ENCODE measurements around the gene EMP2.
"Not testable (repeated sequence)": the region's sequence is repeated elsewhere in the genome, so short reads cannot be mapped to it uniquely, and the experiment has no call there.

EMP2 gene

GRCh38 chr16:10623059-10623458, 42.7 kb upstream of the EMP2 start:
- Histone ChIP-seq H3K36me3 (ENCODE audit: insufficient read depth) (no peaks in the 10 kb centered on the region), H3K4me2 (no peak overlapping the region), H4K20me1 (ENCODE audit: insufficient read depth) (no peaks in the 10 kb centered on the region), H3K4me3 (IDR thresholded peaks at IDR 0.05; ENCODE audit: insufficient read depth, low read depth, low read length) (no peak overlapping the region), H2AFZ (ENCODE audit: low read depth) (no peak overlapping the region), H3K9ac (no peak overlapping the region), H3K27ac (no peak overlapping the region), H3K79me2 (ENCODE audit: insufficient read depth, low read depth) (no peaks in the 10 kb centered on the region), H3K27me3 (ENCODE audit: insufficient read depth, low read depth) (no peaks in the 10 kb centered on the region), H3K4me1 (ENCODE audit: low read depth, poor library complexity, severe bottlenecking) (peaks cover 7% of the 10 kb centered on the region)
- no peak for TF ChIP-seq CTCF (conservative IDR thresholded peaks at IDR 0.05; ENCODE audit: low read depth, low read length)

- Histone ChIP-seq H4K20me1 (ENCODE audit: insufficient read depth) (no peaks in the 10 kb centered on the region), H3K27ac (no peak overlapping the region), H3K9ac (no peak overlapping the region), H3K36me3 (ENCODE audit: insufficient read depth) (no peaks in the 10 kb centered on the region), H3K4me1 (ENCODE audit: low read depth, poor library complexity, severe bottlenecking) (peaks cover 7% of the 10 kb centered on the region), H3K79me2 (ENCODE audit: insufficient read depth, low read depth) (no peaks in the 10 kb centered on the region), H3K27me3 (ENCODE audit: insufficient read depth, low read depth) (no peaks in the 10 kb centered on the region), H3K4me3 (IDR thresholded peaks at IDR 0.05; ENCODE audit: insufficient read depth, low read depth, low read length) (no peak overlapping the region), H2AFZ (ENCODE audit: low read depth) (no peak overlapping the region), H3K4me2 (no peak overlapping the region)
- no peak for TF ChIP-seq CTCF (conservative IDR thresholded peaks at IDR 0.05; ENCODE audit: low read depth, low read length)
These were observed 41.9 kb upstream of the EMP2 start for GRCh38 chr16:10622036-10622921.

- H4K20me1 ChIP-seq (ENCODE audit: insufficient read depth); H3K4me3 ChIP-seq (IDR thresholded peaks at IDR 0.05; ENCODE audit: insufficient read depth, low read depth, low read length); H3K9ac ChIP-seq; H3K27ac ChIP-seq; H2AFZ ChIP-seq (ENCODE audit: low read depth); H3K27me3 ChIP-seq (ENCODE audit: insufficient read depth, low read depth); H3K4me2 ChIP-seq; H3K79me2 ChIP-seq (ENCODE audit: insufficient read depth, low read depth); H3K36me3 ChIP-seq (ENCODE audit: insufficient read depth); H3K4me1 ChIP-seq (ENCODE audit: low read depth, poor library complexity, severe bottlenecking): not testable (repeated sequence)
These were observed 41.0 kb upstream of the EMP2 start for GRCh38 chr16:10621216-10621949.

GRCh38 chr16:10620120-10620519, 39.7 kb upstream of the EMP2 start:
- no peaks in the 10 kb centered on the region for H3K27me3 ChIP-seq (ENCODE audit: insufficient read depth, low read depth)
- no peaks in the 10 kb centered on the region for H3K36me3 ChIP-seq (ENCODE audit: insufficient read depth)
- no peak overlapping the region for H3K4me3 ChIP-seq (IDR thresholded peaks at IDR 0.05; ENCODE audit: insufficient read depth, low read depth, low read length)
- no peak for TF ChIP-seq CTCF (conservative IDR thresholded peaks at IDR 0.05; ENCODE audit: low read depth, low read length)
- H3K9ac ChIP-seq = no peak overlapping the region
- no peaks in the 10 kb centered on the region for H3K4me1 ChIP-seq (ENCODE audit: low read depth, poor library complexity, severe bottlenecking)
- no peak overlapping the region for H3K4me2 ChIP-seq
- no peaks in the 10 kb centered on the region for H4K20me1 ChIP-seq (ENCODE audit: insufficient read depth)
- no peak overlapping the region for H2AFZ ChIP-seq (ENCODE audit: low read depth)
- H3K79me2 ChIP-seq (ENCODE audit: insufficient read depth, low read depth) = no peaks in the 10 kb centered on the region
- H3K27ac ChIP-seq = no peak overlapping the region

Data from KMS-11 (cell line).